Ascending aorta (tissue), 2 donors: ENCODE results near the gene MRPL17. TPM values are rescaled to one million over a fixed set of nuclear protein-coding genes. Genes with fewer than 3 reads are reported as not detected.

Experiments used
- DNase-seq, 2 donors: peaks; one replicate each; pipeline ENCODE4 v3.0.0-alpha.2; 2019; ENCODE audit warnings: low spot score in 2 of 2
- H3K27ac ChIP-seq, 2 donors: fragments of 200-600 bp; sonication (generic); one replicate each; pipeline ENCODE4 v1.5.1; 2016 to 2017; ENCODE audit warnings: mild to moderate bottlenecking in 1 of 2
- H3K27me3 ChIP-seq: fragments of 200-600 bp; sonication (generic); one replicate; pipeline ENCODE4 v1.5.1; 2017
- H3K36me3 ChIP-seq, 2 donors: fragments of 200-600 bp; sonication (generic); one replicate each; pipeline ENCODE4 v1.5.1; 2016
- H3K4me1 ChIP-seq, 2 donors: fragments of 200-600 bp; sonication (generic); one replicate each; pipeline ENCODE4 v1.5.1; 2016 to 2017; ENCODE audit warnings: mild to moderate bottlenecking in 1 of 2
- H3K4me3 ChIP-seq, 2 donors: fragments of 200-600 bp; sonication (generic); one replicate each; pipeline ENCODE4 v1.5.1; 2016 to 2017; ENCODE audit warnings: mild to moderate bottlenecking in 1 of 2
- H3K9me3 ChIP-seq, 2 donors: fragments of 200-600 bp; sonication (generic); one replicate each; pipeline ENCODE4 v1.5.1; 2016
- intact Hi-C: fragments of 100-400 bp; cut with DNase I; formaldehyde crosslinking; loops from one replicate; pipeline ENCODE4 v1.15.1; 2023
- total RNA-seq: library from RNA; depleted of rRNA; stranded (reverse); fragments of >200 nt; gene quantifications from one replicate; pipeline ENCODE4 v1.1.0, GENCODE V29; 2016
- TF ChIP-seq, protein P1 (sequence below), 3 experiments: fragments of 200-600 bp in 2 of 3; fragments of 450-650 bp in 1 of 3; sonication (generic) in 2 of 3; IDR thresholded peaks; one replicate each; pipeline ENCODE4 v1.5.1; 2016 to 2019; ENCODE audit warnings: antibody characterized with exemption in 3 of 3, mild to moderate bottlenecking in 1 of 3, moderate library complexity in 1 of 3

MRPL17 gene
- total RNA-seq, 1 donor from 2014 or later, result 12.9 TPM

DNA sequence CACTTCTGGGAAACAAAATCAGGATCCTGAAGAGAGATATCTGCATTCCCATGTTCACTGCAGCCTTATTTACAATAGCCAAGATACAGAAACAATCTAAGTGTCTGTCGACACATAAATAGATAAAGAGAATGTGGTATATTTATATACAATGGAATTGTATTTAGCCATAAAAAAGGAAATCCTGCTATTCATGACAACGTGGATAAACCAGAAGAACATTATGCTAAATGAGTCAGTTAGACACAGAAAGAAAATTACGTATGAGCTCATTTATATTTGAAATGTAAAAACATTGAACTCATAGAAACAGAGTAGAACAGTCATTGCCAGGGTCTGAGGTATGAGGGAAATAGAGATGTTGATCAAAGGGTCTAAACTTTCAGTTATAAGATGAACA lies 6.1 kb downstream of the MRPL17 start:
- no peaks in the 10 kb centered on the region for H3K27me3 ChIP-seq
- DNase-seq, result no peak
- H3K9me3 ChIP-seq, result no peaks in the 10 kb centered on the region
- H3K27ac ChIP-seq, result no peak overlapping the region
- peaks cover 0 to 3% of the 10 kb centered on the region in 2 donors for H3K4me1 ChIP-seq
- TF ChIP-seq, protein P1, sequence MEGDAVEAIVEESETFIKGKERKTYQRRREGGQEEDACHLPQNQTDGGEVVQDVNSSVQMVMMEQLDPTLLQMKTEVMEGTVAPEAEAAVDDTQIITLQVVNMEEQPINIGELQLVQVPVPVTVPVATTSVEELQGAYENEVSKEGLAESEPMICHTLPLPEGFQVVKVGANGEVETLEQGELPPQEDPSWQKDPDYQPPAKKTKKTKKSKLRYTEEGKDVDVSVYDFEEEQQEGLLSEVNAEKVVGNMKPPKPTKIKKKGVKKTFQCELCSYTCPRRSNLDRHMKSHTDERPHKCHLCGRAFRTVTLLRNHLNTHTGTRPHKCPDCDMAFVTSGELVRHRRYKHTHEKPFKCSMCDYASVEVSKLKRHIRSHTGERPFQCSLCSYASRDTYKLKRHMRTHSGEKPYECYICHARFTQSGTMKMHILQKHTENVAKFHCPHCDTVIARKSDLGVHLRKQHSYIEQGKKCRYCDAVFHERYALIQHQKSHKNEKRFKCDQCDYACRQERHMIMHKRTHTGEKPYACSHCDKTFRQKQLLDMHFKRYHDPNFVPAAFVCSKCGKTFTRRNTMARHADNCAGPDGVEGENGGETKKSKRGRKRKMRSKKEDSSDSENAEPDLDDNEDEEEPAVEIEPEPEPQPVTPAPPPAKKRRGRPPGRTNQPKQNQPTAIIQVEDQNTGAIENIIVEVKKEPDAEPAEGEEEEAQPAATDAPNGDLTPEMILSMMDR (IDR thresholded peaks at IDR 0.05), result no peak
- H3K4me3 ChIP-seq, result no peak overlapping the region
- H3K36me3 ChIP-seq, result peaks cover 0 to 7% of the 10 kb centered on the region in 2 donors
- intact Hi-C loops, result no loop called here

DNA sequence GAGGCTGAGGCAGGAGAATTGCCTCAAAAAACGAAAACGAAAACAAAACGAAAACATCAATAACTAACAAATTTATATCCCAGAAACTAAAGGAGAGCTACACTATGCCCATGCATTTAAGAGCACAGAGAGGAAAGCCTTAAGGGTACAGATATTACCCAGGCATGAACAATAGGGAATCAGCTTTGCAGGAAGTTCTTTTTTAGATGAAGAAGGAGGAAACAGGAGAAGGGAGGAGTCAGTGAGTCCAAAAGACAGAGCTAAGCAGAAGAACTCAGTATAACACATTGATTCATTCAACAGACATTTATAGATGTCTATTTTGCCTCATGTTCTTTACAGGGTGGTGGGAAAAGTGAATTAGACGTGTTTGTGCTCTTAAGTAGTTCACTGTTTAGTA lies 8.3 kb downstream of the MRPL17 start:
- no peak for DNase-seq
- Histone ChIP-seq H3K27ac (no peak overlapping the region), H3K4me3 (no peak overlapping the region), H3K27me3 (no peaks in the 10 kb centered on the region), H3K4me1 (no peaks in the 10 kb centered on the region), H3K36me3 (no peaks in the 10 kb centered on the region), H3K9me3 (no peaks in the 10 kb centered on the region)
- intact Hi-C loops, result loop anchor here (5.0 kb wide), 1 partner anchor 38 kb away; no protein-coding TSS in a partner anchor
- TF ChIP-seq, protein P1 (IDR thresholded peaks at IDR 0.05), result no peak

DNA sequence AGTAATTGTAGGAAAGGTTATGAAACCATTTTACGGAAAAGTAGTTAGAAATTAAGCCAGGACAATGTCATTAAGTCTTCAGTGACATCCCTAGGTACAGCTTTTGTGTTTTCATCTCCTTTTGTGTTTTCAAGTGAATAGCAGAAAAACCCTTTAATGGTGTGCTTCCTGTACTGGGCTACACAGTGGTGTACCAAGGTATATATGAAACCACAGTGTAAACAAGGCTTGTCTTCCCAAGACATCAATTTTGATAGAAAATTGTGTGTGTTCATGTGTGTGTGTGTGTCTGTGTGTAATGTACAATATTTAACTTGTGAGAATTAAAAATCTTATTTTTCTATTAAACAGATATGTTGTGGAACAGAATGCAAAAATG lies 8.9 kb downstream of the MRPL17 start:
- Histone ChIP-seq H3K36me3 (no peaks in the 10 kb centered on the region), H3K4me1 (no peaks in the 10 kb centered on the region), H3K9me3 (no peaks in the 10 kb centered on the region), H3K27ac (no peak overlapping the region), H3K27me3 (no peaks in the 10 kb centered on the region), H3K4me3 (no peak overlapping the region)
- TF ChIP-seq, protein P1 (IDR thresholded peaks at IDR 0.05), result no peak
- DNase-seq, result no peak
- intact Hi-C loops, result loop anchor here (5.0 kb wide), 1 partner anchor 37 kb away; no protein-coding TSS in a partner anchor

DNA sequence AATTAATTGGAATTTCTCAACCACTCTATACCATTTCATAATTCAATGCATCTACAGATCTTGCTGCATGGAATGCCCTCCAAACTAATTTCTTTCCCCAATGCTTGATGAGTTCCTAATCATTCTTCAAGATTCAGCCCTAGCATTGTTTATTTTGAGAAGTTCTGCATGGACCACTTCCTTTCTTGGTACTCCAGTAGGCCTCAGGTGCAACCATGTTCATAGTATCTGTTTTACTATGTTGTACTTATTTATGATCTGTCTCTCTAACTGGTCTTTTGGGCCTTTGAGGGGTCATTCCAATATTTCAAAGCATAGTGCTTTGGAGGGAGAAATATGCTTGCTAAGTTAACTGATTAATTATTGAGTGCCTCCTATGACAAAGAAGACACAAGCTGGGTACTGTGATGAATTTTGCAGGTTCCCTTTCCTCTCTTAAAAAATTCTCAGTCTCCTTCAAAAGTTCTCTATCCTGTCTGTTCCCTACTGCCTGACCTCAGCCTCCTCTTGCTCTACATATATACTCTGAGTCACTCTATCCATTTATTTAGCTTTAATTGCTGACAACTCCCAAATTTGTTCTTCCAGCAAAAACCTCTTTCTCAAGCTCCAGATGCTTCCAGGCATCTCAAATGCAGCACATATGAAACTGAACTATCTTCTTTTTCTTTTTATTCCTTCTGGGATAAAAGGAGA lies 9.5 kb downstream of the MRPL17 start:
- no peaks in the 10 kb centered on the region for H3K9me3 ChIP-seq
- no peak for DNase-seq
- H3K27ac ChIP-seq, result no peak overlapping the region
- TF ChIP-seq, protein P1 (IDR thresholded peaks at IDR 0.05), result no peak
- H3K27me3 ChIP-seq, result no peaks in the 10 kb centered on the region
- H3K4me1 ChIP-seq, result no peaks in the 10 kb centered on the region
- intact Hi-C loops, result loop anchor here (5.0 kb wide), 1 partner anchor 36 kb away; no protein-coding TSS in a partner anchor
- no peak overlapping the region for H3K4me3 ChIP-seq
- no peaks in the 10 kb centered on the region for H3K36me3 ChIP-seq

DNA sequence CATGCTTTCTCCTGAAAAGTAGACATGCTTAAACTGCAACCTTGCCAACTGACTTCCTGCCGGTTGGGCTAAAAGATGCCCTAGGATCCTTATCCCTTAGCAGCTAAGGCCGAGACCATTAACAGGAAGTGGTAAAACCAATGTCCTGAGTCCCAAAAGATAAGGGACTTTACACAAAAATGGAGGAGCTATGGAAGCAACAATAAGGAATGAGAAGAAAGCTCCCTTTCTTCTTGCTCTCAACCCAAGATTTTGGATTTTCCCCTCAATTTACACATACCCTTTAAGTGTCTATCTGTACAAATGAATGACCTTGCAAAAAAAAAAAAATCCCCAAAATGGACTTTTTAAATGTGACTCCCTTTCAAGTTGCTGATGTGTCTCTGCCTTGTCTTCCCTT lies 11.1 kb downstream of the MRPL17 start:
- no peak for DNase-seq
- TF ChIP-seq, protein P1 (IDR thresholded peaks at IDR 0.05), result no peak
- Histone ChIP-seq H3K9me3 (no peaks in the 10 kb centered on the region), H3K36me3 (no peaks in the 10 kb centered on the region), H3K4me3 (no peak overlapping the region), H3K27me3 (no peaks in the 10 kb centered on the region), H3K4me1 (no peaks in the 10 kb centered on the region), H3K27ac (no peak overlapping the region)
- intact Hi-C loops, result loop anchor here (5.0 kb wide), 1 partner anchor 35 kb away; no protein-coding TSS in a partner anchor
